ENCODE data around the gene PHF5A. TPM values are rescaled to one million over a fixed set of nuclear protein-coding genes. Genes with fewer than 3 reads are reported as not detected.

PHF5A gene
- total and polyA plus RNA-seq, 4 donors, result 15.8 to 31.7 (median 23.2) TPM

GRCh38 chr22:41417622-41418390 lies 50.7 kb downstream of the PHF5A start (continued):
- TF ChIP-seq HNF4G (IDR thresholded peaks at IDR 0.05), result peak; percentile 69

GRCh38 chr22:41415554-41415953 lies 52.9 kb downstream of the PHF5A start:
- Histone ChIP-seq H3K9me3 (ENCODE audit: control insufficient read depth in 4 of 4, low read length in 3 of 4) (no peaks in the 10 kb centered on the region), H3K4me1 (ENCODE audit: control insufficient read depth in 4 of 4, insufficient read depth in 4 of 4, low read length in 3 of 4) (peaks cover 18 to 53% (median 44%) of the 10 kb centered on the region in 4 donors), H3K27me3 (ENCODE audit: control insufficient read depth in 4 of 4, insufficient read depth in 4 of 4, low read length in 3 of 4) (no peaks in the 10 kb centered on the region), H3K9ac (ENCODE audit: low read depth in 1 of 2, low read length in 2 of 2) (peak overlapping the region in 1 of 2 donors; percentile 49), H3K4me3 (ENCODE audit: low read depth in 1 of 3, low read length in 3 of 3) (peak overlapping the region in 2 of 3 donors; percentile 6 to 12), H3K27ac (ENCODE audit: low read depth in 1 of 2, low read length in 2 of 2) (peak overlapping the region; percentile 99), H3K36me3 (ENCODE audit: control insufficient read depth in 4 of 4, insufficient read depth in 3 of 4, low read depth in 1 of 4, low read length in 3 of 4) (no peaks in the 10 kb centered on the region)
- no peak for TF ChIP-seq CTCF (IDR thresholded peaks at IDR 0.05; ENCODE audit: low read depth, low read length, missing input control)
- no peak for TF ChIP-seq NR2F2 (IDR thresholded peaks at IDR 0.05)
- TF ChIP-seq ZBTB33 (IDR thresholded peaks at IDR 0.05), result no peak
- no peak for TF ChIP-seq GABPA (IDR thresholded peaks at IDR 0.05 in 1 of 2, conservative IDR thresholded peaks at IDR 0.05 in 1 of 2)
- no peak for TF ChIP-seq FOXA2 (IDR thresholded peaks at IDR 0.05)
- TF ChIP-seq REST (IDR thresholded peaks at IDR 0.05), result no peak
- no peak for TF ChIP-seq SP1 (IDR thresholded peaks at IDR 0.05)
- no peak for TF ChIP-seq HNF4A (conservative IDR thresholded peaks at IDR 0.05)
- TF ChIP-seq ATF3 (IDR thresholded peaks at IDR 0.05), result no peak
- no peak for TF ChIP-seq JUND (IDR thresholded peaks at IDR 0.05)
- TF ChIP-seq YY1 (IDR thresholded peaks at IDR 0.05), result no peak
- 77% methylated on average over 4 of the region's 4 CpGs for WGBS
- DNase-seq (ENCODE audit: low spot score), result no peak

All from liver (tissue), 9 donors.